Activated CD8-positive, alpha-beta T cell treated with anti-CD3 and anti-CD28 coated beads for 36 hours (primary cell): ENCODE measurements around the gene KCNK2. TPM values are rescaled to one million over a fixed set of nuclear protein-coding genes. Genes with fewer than 3 reads are reported as not detected.

Experiments
- ATAC-seq: fragments of 200-7000 bp; cut with Tn5 transposase; one replicate; pipeline ENCODE4 v1.10.0; 2021; ENCODE audit warnings: mild to moderate bottlenecking, moderate library complexity
- CTCF ChIA-PET: fragments of 350-600 bp; sonication (Branson Sonifier 250); formaldehyde crosslinking; loops from one replicate; lab custom pipeline; 2021; ENCODE audit warnings: antibody characterized with exemption; lab: Charles Lee
- POLR2A ChIA-PET: fragments of 350-600 bp; sonication (Branson Sonifier 250); formaldehyde crosslinking; loops from one replicate; lab custom pipeline; 2021; ENCODE audit warnings: antibody characterized with exemption; lab: Charles Lee
- DNase-seq: peaks from one replicate; pipeline ENCODE4 v3.0.0-alpha.2; 2020
- H3K27ac Mint-ChIP-seq: one replicate; pipeline ENCODE4 v1.8.0; 2021; ENCODE audit warnings: mild to moderate bottlenecking, mixed read lengths
- H3K27me3 Mint-ChIP-seq: one replicate; pipeline ENCODE4 v1.8.0; 2021; ENCODE audit warnings: mixed read lengths
- H3K36me3 Mint-ChIP-seq: one replicate; pipeline ENCODE4 v1.8.0; 2021; ENCODE audit warnings: low read depth, mixed read lengths
- H3K4me1 Mint-ChIP-seq: one replicate; pipeline ENCODE4 v1.8.0; 2021; ENCODE audit warnings: low read depth, mixed read lengths
- H3K4me3 Mint-ChIP-seq: one replicate; pipeline ENCODE4 v1.8.0; 2021; ENCODE audit warnings: mild to moderate bottlenecking, moderate library complexity, mixed read lengths
- H3K9me3 Mint-ChIP-seq: one replicate; pipeline ENCODE4 v1.8.0; 2021; ENCODE audit warnings: mixed read lengths
- intact Hi-C: fragments of 100-400 bp; cut with micrococcal nuclease; formaldehyde crosslinking; loops from one replicate; pipeline ENCODE4 v1.10.0; 2022
- total RNA-seq, 2 experiments: library from RNA; stranded (reverse); gene quantifications; one replicate each; pipeline ENCODE4 v1.2.3, GENCODE V29; 2021
- TF ChIP-seq, protein P1 (sequence below): fragments of 200-600 bp; IDR thresholded peaks from one replicate; pipeline ENCODE4 v1.8.0; 2022; ENCODE audit warnings: antibody characterized with exemption, mild to moderate bottlenecking

KCNK2 gene
- total RNA-seq, 2 experiments from 2014 or later: not detected

DNA sequence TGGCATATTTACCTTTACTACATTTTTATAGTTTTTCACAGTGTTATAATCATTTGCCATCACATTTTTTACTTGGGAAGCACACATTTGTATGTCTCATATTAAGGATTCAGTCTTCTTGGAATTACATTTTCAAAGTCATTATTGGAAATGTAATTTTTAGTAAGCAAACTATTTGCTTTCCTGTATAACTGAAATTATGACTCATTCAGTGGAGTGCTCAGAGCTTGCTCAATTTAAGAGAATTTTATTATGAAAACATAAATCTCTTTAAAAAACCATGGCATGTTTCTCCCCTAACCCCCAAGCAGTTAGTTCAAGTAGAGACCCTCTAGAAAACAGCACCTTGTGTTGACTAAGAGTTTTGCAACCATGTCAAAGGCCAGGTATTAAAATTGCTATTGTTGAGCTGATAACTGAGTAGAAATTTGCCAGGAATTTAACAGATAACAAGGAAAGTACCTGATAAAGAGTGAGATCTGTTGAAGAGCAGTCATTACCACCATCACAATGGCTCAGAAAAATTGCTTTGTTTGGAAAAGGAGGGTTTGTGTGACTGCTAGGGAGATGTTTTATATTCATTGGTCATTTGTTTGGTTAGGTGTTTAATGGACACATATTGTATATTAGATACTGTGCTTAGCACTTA, 105.9 kb downstream of the KCNK2 start:
- Mint-ChIP-seq H3K27ac (no peak overlapping the region), H3K36me3 (no peaks in the 10 kb centered on the region), H3K9me3 (no peaks in the 10 kb centered on the region), H3K4me1 (no peaks in the 10 kb centered on the region), H3K27me3 (peaks cover 5% of the 10 kb centered on the region), H3K4me3 (no peak overlapping the region)
- CTCF ChIA-PET: no interaction called here
- POLR2A ChIA-PET: no interaction called here
- DNase-seq (no peak), ATAC-seq (no peak)
- intact Hi-C loops: no loop called here
- TF ChIP-seq, protein P1, sequence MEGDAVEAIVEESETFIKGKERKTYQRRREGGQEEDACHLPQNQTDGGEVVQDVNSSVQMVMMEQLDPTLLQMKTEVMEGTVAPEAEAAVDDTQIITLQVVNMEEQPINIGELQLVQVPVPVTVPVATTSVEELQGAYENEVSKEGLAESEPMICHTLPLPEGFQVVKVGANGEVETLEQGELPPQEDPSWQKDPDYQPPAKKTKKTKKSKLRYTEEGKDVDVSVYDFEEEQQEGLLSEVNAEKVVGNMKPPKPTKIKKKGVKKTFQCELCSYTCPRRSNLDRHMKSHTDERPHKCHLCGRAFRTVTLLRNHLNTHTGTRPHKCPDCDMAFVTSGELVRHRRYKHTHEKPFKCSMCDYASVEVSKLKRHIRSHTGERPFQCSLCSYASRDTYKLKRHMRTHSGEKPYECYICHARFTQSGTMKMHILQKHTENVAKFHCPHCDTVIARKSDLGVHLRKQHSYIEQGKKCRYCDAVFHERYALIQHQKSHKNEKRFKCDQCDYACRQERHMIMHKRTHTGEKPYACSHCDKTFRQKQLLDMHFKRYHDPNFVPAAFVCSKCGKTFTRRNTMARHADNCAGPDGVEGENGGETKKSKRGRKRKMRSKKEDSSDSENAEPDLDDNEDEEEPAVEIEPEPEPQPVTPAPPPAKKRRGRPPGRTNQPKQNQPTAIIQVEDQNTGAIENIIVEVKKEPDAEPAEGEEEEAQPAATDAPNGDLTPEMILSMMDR: no peak

DNA sequence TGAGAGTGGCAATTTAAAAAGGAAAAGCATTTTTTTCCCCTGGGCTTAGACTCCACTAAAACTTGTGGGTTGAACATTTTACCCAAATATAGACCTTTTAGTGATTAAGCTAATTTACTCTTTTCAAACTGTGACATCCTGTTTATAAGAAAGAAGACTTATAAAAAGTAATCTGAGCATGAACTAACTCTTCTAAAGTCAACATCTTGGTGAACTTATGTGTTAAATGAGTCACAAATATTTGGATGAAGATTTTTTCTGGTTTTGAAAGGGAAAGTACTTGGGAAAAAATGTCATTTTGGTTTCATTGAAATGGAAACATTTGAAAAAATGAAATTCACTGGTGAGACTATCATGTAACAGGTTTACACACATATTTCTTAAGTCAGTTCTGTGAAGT, 109.8 kb downstream of the KCNK2 start:
- Mint-ChIP-seq H3K27me3 (peaks cover 5% of the 10 kb centered on the region), H3K9me3 (no peaks in the 10 kb centered on the region), H3K4me1 (no peaks in the 10 kb centered on the region), H3K27ac (no peak overlapping the region), H3K4me3 (no peak overlapping the region), H3K36me3 (no peaks in the 10 kb centered on the region)
- ChIA-PET POLR2A (no interaction called here), CTCF (no interaction called here)
- ATAC-seq (no peak), DNase-seq (no peak)
- TF ChIP-seq, protein P1: no peak
- intact Hi-C loops: no loop called here

GRCh38 chr1:215198021-215198420, 115.5 kb downstream of the KCNK2 start:
- H3K27ac Mint-ChIP-seq: no peak overlapping the region
- intact Hi-C loops: no loop called here
- CTCF ChIA-PET: no interaction called here
- no peaks in the 10 kb centered on the region for H3K36me3 Mint-ChIP-seq
- TF ChIP-seq, protein P1: no peak
- H3K4me3 Mint-ChIP-seq: no peak overlapping the region
- POLR2A ChIA-PET: no interaction called here
- no peaks in the 10 kb centered on the region for H3K4me1 Mint-ChIP-seq
- no peaks in the 10 kb centered on the region for H3K27me3 Mint-ChIP-seq
- H3K9me3 Mint-ChIP-seq: no peaks in the 10 kb centered on the region
- DNase-seq: no peak
- ATAC-seq: no peak

DNA sequence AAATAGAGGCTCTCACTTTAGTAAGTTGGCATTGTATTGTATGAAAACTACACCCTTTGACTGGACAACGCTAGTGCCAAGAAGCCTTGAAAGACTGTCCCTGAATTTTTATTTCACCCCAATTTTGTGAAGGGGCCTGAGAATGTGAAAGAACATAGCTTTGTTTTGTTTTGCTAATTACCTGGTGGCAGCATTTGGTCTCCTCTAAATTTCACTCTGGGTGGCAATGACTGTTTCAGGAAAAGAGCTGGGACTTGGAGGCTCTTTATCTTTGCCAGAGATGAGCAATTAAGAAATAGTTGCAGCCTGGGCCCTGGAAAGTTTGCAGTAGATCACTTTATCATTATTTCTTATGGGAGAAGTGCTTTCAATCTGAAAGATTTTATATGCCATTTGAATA, 117.6 kb downstream of the KCNK2 start:
- Mint-ChIP-seq H3K4me1 (no peaks in the 10 kb centered on the region), H3K4me3 (no peak overlapping the region), H3K36me3 (no peaks in the 10 kb centered on the region), H3K9me3 (no peaks in the 10 kb centered on the region), H3K27me3 (no peaks in the 10 kb centered on the region), H3K27ac (no peak overlapping the region)
- POLR2A ChIA-PET: no interaction called here
- ATAC-seq: no peak
- DNase-seq: no peak
- CTCF ChIA-PET: interaction anchor here (1.5 kb wide), 1 partner anchor 11 kb away, joined by 3 read pairs; no protein-coding TSS in a partner anchor
- TF ChIP-seq, protein P1: no peak
- intact Hi-C loops: no loop called here

GRCh38 chr1:215201283-215201682, 118.7 kb downstream of the KCNK2 start:
- Mint-ChIP-seq H3K4me1 (no peaks in the 10 kb centered on the region), H3K27ac (no peak overlapping the region), H3K27me3 (no peaks in the 10 kb centered on the region), H3K4me3 (no peak overlapping the region), H3K9me3 (no peaks in the 10 kb centered on the region), H3K36me3 (no peaks in the 10 kb centered on the region)
- intact Hi-C loops: no loop called here
- ChIA-PET POLR2A (no interaction called here), CTCF (interaction anchor here (1.5 kb wide), 1 partner anchor 9 kb away, joined by 3 read pairs; no protein-coding TSS in a partner anchor)
- ATAC-seq (no peak), DNase-seq (no peak)
- TF ChIP-seq, protein P1: no peak
